SJCRH30 (cell line): Measurements from ENCODE around the gene C10orf53. TPM values are rescaled to one million over a fixed set of nuclear protein-coding genes. Genes with fewer than 3 reads are reported as not detected.
"Not testable (repeated sequence)": the region's sequence is repeated elsewhere in the genome, so short reads cannot be mapped to it uniquely, and the experiment has no call there.

Source experiments
- DNase-seq, 2 experiments: peaks; one replicate each; pipeline ENCODE4 v3.0.0-alpha.2; 2015 to 2020
- H3K27ac ChIP-seq: fragments of 250-450 bp; sonication (Bioruptor Pico); 2 replicates; pipeline ENCODE4 v1.5.1; 2020; ENCODE audit warnings: mild to moderate bottlenecking, moderate library complexity
- H3K27me3 ChIP-seq: fragments of 250-450 bp; sonication (Bioruptor Pico); 2 replicates; pipeline ENCODE4 v1.5.1; 2020; ENCODE audit warnings: mild to moderate bottlenecking, moderate library complexity
- H3K36me3 ChIP-seq: fragments of 250-450 bp; sonication (Bioruptor Pico); 2 replicates; pipeline ENCODE4 v1.5.1; 2020; ENCODE audit warnings: mild to moderate bottlenecking, moderate library complexity
- H3K4me1 ChIP-seq: fragments of 250-450 bp; sonication (Bioruptor Pico); 2 replicates; pipeline ENCODE4 v1.5.1; 2020; ENCODE audit warnings: mild to moderate bottlenecking, moderate library complexity
- H3K4me3 ChIP-seq: fragments of 250-450 bp; sonication (Bioruptor Pico); 2 replicates; pipeline ENCODE4 v1.5.1; 2020; ENCODE audit warnings: mild to moderate bottlenecking, moderate library complexity
- H3K9me3 ChIP-seq: fragments of 250-450 bp; sonication (Bioruptor Pico); replicated peaks from 2 replicates; pipeline ENCODE4 v1.5.1; 2020; ENCODE audit warnings: mild to moderate bottlenecking, moderate library complexity
- total RNA-seq: library from RNA; depleted of rRNA; stranded (reverse); fragments of >200 nt; shearing (Covaris generic); gene quantifications from 2 replicates; pipeline ENCODE4 v1.2.3, GENCODE V29; 2014

Gene C10orf53
- total RNA-seq, 1 experiment from 2014 or later = not detected

GRCh38 chr10:49690698-49691356 is 11.4 kb downstream of the C10orf53 start:
- Histone ChIP-seq H3K4me3 (no peak overlapping the region), H3K27ac (no peak overlapping the region), H3K27me3 (no peaks in the 10 kb centered on the region), H3K9me3 (no peaks in the 10 kb centered on the region), H3K4me1 (no peaks in the 10 kb centered on the region), H3K36me3 (no peaks in the 10 kb centered on the region)
- DNase-seq = no peak

GRCh38 chr10:49691588-49691987 is 12.1 kb downstream of the C10orf53 start:
- Histone ChIP-seq H3K9me3 (no peaks in the 10 kb centered on the region), H3K4me3 (no peak overlapping the region), H3K4me1 (no peaks in the 10 kb centered on the region), H3K36me3 (no peaks in the 10 kb centered on the region), H3K27me3 (no peaks in the 10 kb centered on the region), H3K27ac (no peak overlapping the region)
- DNase-seq = no peak

GRCh38 chr10:49694466-49694865 is 15.0 kb downstream of the C10orf53 start:
- Histone ChIP-seq H3K27ac (no peak overlapping the region), H3K4me3 (no peak overlapping the region), H3K27me3 (no peaks in the 10 kb centered on the region), H3K9me3 (no peaks in the 10 kb centered on the region), H3K4me1 (no peaks in the 10 kb centered on the region), H3K36me3 (no peaks in the 10 kb centered on the region)
- no peak for DNase-seq

- H3K4me1 ChIP-seq = no peaks in the 10 kb centered on the region
- H3K4me3 ChIP-seq = no peak overlapping the region
- H3K27me3 ChIP-seq = no peaks in the 10 kb centered on the region
- DNase-seq = no peak
- H3K27ac ChIP-seq = no peak overlapping the region
- no peaks in the 10 kb centered on the region for H3K36me3 ChIP-seq
- no peaks in the 10 kb centered on the region for H3K9me3 ChIP-seq
Measured at GRCh38 chr10:49696311-49696710, 16.9 kb downstream of the C10orf53 start.

GRCh38 chr10:49698679-49699078 is 19.2 kb downstream of the C10orf53 start:
- Histone ChIP-seq H3K4me3 (no peak overlapping the region), H3K9me3 (no peaks in the 10 kb centered on the region), H3K27me3 (no peaks in the 10 kb centered on the region), H3K36me3 (no peaks in the 10 kb centered on the region), H3K27ac (no peak overlapping the region), H3K4me1 (no peaks in the 10 kb centered on the region)
- DNase-seq = no peak

- H3K27me3 ChIP-seq = no peaks in the 10 kb centered on the region
- no peak overlapping the region for H3K27ac ChIP-seq
- DNase-seq = no peak
- no peaks in the 10 kb centered on the region for H3K36me3 ChIP-seq
- H3K4me3 ChIP-seq = no peak overlapping the region
- no peaks in the 10 kb centered on the region for H3K4me1 ChIP-seq
- H3K9me3 ChIP-seq = no peaks in the 10 kb centered on the region
Measured at GRCh38 chr10:49700211-49700610, 20.8 kb downstream of the C10orf53 start.

GRCh38 chr10:49700997-49701396 is 21.5 kb downstream of the C10orf53 start:
- Histone ChIP-seq H3K27ac (no peak overlapping the region), H3K9me3 (no peaks in the 10 kb centered on the region), H3K36me3 (no peaks in the 10 kb centered on the region), H3K4me1 (no peaks in the 10 kb centered on the region), H3K27me3 (no peaks in the 10 kb centered on the region), H3K4me3 (no peak overlapping the region)
- DNase-seq = no peak

- H3K9me3 ChIP-seq = no peaks in the 10 kb centered on the region
Measured at GRCh38 chr10:49707585-49707984, 28.1 kb downstream of the C10orf53 start.

GRCh38 chr10:49709934-49710333 is 30.5 kb downstream of the C10orf53 start:
- Histone ChIP-seq H3K36me3 (no peaks in the 10 kb centered on the region), H3K27me3 (no peaks in the 10 kb centered on the region), H3K27ac (no peak overlapping the region), H3K4me3 (no peak overlapping the region), H3K9me3 (no peaks in the 10 kb centered on the region), H3K4me1 (no peaks in the 10 kb centered on the region)
- no peak for DNase-seq

More at GRCh38 chr10:49707585-49707984, 28.1 kb downstream of the C10orf53 start:
- H3K27me3 ChIP-seq = no peaks in the 10 kb centered on the region
- no peak for DNase-seq
- H3K27ac ChIP-seq = no peak overlapping the region
- no peaks in the 10 kb centered on the region for H3K4me1 ChIP-seq
- H3K4me3 ChIP-seq = no peak overlapping the region
- no peaks in the 10 kb centered on the region for H3K36me3 ChIP-seq

GRCh38 chr10:49710966-49711365 is 31.5 kb downstream of the C10orf53 start:
- no peak for DNase-seq
- Histone ChIP-seq H3K27ac (no peak overlapping the region), H3K4me3 (no peak overlapping the region), H3K4me1 (no peaks in the 10 kb centered on the region), H3K9me3 (no peaks in the 10 kb centered on the region), H3K36me3 (no peaks in the 10 kb centered on the region), H3K27me3 (no peaks in the 10 kb centered on the region)

GRCh38 chr10:49711481-49711880 is 32.0 kb downstream of the C10orf53 start:
- Histone ChIP-seq H3K36me3 (no peaks in the 10 kb centered on the region), H3K27ac (no peak overlapping the region), H3K9me3 (no peaks in the 10 kb centered on the region), H3K27me3 (no peaks in the 10 kb centered on the region), H3K4me3 (no peak overlapping the region), H3K4me1 (no peaks in the 10 kb centered on the region)
- no peak for DNase-seq

GRCh38 chr10:49713266-49713665 is 33.8 kb downstream of the C10orf53 start:
- no peaks in the 10 kb centered on the region for H3K9me3 ChIP-seq
- DNase-seq = no peak
- H3K4me3 ChIP-seq = no peak overlapping the region
- H3K27me3 ChIP-seq = no peaks in the 10 kb centered on the region
- H3K27ac ChIP-seq = no peak overlapping the region
- no peaks in the 10 kb centered on the region for H3K4me1 ChIP-seq
- H3K36me3 ChIP-seq = no peaks in the 10 kb centered on the region

GRCh38 chr10:49715157-49715556 is 35.7 kb downstream of the C10orf53 start:
- H3K36me3 ChIP-seq, H3K27ac ChIP-seq, H3K9me3 ChIP-seq, H3K27me3 ChIP-seq, H3K4me1 ChIP-seq, DNase-seq, H3K4me3 ChIP-seq: not testable (repeated sequence)

- Histone ChIP-seq H3K4me1 (no peaks in the 10 kb centered on the region), H3K36me3 (no peaks in the 10 kb centered on the region), H3K27ac (no peak overlapping the region), H3K9me3 (no peaks in the 10 kb centered on the region; the same call in 1 of the 2 replicates), H3K4me3 (no peak overlapping the region), H3K27me3 (no peaks in the 10 kb centered on the region)
- no peak for DNase-seq
Measured at GRCh38 chr10:49726593-49726992, 47.1 kb downstream of the C10orf53 start.

- no peaks in the 10 kb centered on the region for H3K4me1 ChIP-seq
- H3K27ac ChIP-seq = no peak overlapping the region
- no peaks in the 10 kb centered on the region for H3K36me3 ChIP-seq
- no peak for DNase-seq
- H3K4me3 ChIP-seq = no peak overlapping the region
- no peaks in the 10 kb centered on the region for H3K27me3 ChIP-seq
- no peaks in the 10 kb centered on the region for H3K9me3 ChIP-seq
Measured at GRCh38 chr10:49733866-49734265, 54.4 kb downstream of the C10orf53 start.

- Histone ChIP-seq H3K36me3 (no peaks in the 10 kb centered on the region), H3K4me1 (no peaks in the 10 kb centered on the region), H3K4me3 (no peak overlapping the region), H3K27me3 (no peaks in the 10 kb centered on the region), H3K9me3 (no peaks in the 10 kb centered on the region), H3K27ac (no peak overlapping the region)
- no peak for DNase-seq
Measured at GRCh38 chr10:49734676-49735075, 55.2 kb downstream of the C10orf53 start.
